GM19035 (cell line): ENCODE results near the gene IQSEC1.

Experiments
- ATAC-seq: cut with Tn5 transposase; IDR thresholded peaks from one replicate; pipeline ENCODE4 v1.9.1; 2021; ENCODE audit not compliant: unreplicated experiment

IQSEC1 gene

DNA sequence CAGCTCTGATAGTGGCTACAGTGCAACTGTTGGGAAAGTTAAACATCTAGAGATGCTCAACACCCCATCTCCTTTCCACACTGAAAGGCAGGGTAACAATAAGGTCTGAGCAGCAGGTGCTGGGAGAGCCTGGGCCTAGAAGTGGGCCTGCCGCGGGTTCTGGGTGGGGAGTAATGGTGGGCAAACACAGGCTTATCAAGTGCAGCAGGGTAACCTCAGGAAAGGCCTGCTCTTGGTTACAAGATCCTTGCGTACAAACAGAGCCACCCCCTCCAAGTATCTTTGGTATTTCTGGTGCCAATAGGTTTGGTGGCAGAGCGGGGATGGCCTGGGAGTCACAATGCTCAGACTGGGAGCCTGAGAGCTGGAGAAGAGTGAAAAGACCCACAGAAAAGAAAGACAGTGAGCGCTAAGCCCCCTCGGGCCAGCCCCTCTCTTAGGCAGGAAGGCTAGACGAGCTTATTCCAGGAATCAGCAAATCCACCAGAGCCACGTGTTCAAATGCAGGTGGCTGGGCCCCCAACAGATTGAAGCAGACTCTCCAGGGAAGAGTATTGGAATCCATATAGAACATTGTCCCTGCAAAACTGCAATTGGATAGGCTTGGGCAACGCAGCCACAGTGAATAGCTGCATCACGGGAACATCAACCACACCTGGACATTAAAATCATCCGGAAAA lies 2.7 kb downstream of the IQSEC1 start:
- ATAC-seq = no peak

DNA sequence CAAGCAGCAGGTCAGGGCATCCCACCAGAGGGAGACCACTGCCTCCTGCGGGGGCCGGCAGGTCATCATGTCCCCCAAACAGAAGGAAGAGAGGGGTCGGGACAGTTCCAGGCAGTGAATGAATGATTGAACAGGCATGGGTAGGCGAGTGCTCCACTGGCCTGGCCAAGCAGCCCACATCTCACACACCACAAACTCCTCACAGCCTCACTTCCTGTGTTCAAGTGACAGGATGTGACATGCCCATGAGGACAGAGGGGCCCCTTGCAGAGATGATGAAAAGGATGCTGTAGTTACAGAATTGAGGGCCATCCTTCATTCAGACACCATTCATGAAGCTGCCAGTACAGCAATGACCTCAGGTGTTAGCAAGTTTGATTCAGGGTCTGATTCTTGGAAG lies 3.7 kb downstream of the IQSEC1 start:
- ATAC-seq = peak; percentile 58

DNA sequence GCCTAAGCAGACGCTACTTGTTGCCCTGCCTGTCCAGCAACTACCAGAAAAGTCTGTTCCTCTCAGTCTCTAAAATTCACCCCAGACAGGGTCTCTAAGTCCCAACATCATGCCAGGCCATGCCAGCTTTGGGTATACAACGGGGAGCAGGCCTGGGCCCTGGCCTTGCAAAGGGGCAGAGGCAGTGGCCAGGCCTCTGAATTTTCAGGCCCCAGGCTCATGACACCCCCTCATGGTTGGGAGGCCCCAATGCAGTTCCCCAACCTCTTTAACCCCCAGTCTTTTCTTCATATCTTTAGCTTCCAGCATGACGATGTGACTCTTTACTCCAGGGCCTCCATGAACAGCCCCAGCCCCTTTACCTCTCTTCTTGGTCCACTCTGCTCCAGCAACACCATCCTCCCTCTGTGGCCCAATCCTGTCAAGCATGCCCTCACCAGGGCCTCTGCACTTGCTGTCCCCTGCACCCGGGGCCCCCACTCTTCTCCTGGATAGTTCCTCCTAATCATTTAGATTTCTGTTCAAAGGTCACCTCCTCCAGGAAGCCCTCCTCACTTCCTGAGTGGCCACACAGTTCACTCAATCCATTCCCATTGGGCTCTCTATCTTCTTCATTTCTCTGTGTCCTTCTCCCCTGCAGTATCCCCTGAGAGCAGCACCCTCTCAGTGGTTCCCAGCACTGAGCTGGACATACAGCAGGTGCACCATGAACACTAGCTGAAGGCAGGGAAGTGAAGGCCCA lies 4.8 kb downstream of the IQSEC1 start:
- no peak for ATAC-seq

DNA sequence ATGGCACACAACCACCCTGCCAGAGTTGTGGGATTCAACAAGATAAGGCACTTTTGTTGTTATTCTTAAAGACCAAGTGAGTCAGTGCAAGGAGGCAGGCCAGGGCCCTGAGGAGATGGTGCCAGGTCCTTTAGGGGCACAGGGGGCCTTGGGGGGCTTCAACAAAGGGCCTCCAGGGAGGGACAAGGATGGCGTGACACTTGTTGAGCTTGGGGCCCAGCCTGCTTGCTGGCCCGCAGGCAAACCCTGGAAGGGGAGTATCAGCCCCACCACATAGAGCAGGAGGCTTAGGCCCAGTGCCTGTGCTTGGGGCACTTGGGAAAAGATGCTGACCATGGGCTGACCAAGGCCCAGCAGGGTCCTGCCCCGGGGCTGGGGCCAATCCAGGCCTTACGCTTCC lies 5.5 kb downstream of the IQSEC1 start:
- no peak for ATAC-seq

DNA sequence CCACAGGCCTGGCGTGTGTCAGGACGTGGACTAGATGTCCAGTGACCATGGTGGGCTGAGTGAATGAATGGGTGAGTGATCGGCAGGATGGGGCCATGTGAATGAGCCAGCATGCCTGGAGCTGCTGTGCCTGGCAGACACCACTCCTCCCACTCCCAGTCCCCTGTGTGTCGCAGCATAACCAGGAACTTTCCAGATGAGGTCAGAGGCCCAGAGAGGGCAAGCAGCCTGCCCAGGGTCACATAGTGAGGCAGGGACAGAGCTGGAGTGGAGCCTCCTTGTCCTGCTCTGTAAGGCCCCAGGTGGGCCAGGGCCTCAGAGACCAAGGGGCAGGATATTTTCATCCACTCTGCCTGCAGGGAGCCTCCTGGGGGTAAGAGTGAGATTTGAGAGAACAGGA lies 6.4 kb downstream of the IQSEC1 start:
- ATAC-seq = no peak

DNA sequence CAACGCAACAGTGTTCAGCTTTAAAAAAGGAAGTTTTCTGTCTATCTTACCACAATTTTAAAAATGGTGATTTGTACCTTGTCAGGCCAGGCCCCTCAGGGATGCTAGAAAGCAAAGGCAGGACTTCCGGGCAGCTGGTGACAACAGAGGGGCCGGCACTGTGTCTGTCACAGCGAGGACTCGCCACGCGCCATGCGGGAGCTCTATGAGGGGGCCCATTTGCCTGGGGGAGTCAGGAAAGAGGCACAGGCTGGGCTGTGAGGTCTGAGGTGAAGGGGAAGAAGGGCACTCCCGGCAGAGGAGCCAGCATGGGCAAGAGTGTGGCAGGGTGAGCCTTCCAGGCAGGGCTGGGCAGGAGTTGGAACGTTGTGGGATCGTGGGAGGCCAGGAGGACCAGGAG lies 7.0 kb downstream of the IQSEC1 start:
- no peak for ATAC-seq

DNA sequence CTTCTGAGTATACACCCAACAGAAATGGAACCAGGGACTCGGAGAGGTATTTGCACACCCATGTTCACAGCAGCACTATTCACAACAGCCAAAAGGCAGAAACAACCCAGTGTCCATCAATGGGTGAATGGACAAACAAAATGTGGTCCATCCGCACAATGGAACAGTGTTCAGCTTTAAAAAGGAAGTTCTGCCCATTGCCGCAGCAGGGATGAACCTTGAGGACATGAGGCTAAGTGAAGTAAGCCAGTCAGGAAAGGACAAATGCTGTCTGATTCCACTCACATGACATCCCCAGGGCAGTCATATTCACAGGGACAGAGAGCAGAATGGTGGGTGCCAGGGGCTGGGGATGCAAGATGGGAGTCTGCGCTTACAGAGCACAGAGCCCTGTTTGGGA lies 7.5 kb downstream of the IQSEC1 start:
- no peak for ATAC-seq

DNA sequence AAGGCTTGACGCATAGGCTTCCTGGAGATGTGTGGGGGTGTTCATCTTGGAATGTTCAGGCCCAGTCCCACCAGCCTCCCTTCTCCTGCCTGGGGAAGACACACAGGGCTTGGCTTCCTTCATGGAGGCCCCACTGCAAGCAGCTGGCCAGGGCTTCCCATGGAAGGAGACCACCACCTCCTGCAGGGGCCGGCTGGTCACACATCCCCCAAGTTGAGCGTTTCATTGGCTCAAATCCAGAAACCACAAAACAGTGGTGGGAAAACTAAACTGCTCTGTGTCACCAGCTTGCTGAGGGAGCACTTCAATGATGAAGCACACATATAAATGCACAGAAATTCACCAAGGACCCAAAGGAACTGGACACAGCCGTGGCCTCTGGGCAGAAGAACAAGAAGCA lies 8.3 kb downstream of the IQSEC1 start:
- ATAC-seq = no peak

DNA sequence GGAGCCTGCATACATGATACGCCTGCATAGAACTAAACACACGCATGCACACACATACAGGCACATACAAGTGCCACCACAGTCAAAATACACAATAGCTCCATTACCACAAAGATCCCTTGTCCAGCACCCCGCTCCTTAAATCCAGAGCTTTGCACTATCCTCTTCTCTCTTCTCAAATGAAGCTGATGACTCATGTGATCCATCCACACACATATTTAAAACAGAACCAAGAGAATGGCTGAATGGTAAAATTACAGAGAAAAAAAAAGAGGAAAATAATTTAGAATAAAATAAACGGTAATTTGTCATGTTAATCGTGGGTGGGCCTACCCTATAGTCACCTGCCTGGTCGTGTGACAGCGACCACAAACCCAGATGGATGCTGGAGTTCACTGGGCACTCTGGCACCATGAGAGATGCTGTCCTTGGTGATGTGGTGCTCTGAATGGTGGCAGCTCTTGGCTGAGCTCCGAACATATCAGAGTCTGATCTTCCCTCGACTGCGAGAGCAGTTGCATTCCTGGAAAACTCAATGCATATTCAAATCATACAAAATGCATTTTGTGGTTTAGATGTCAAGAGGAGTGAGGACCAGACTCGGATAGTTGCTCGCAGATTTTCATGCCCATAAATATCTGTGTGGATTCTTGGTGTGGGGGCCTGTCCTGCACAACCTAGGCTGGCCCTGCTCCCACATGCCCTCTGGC lies 8.9 kb downstream of the IQSEC1 start:
- ATAC-seq = no peak

DNA sequence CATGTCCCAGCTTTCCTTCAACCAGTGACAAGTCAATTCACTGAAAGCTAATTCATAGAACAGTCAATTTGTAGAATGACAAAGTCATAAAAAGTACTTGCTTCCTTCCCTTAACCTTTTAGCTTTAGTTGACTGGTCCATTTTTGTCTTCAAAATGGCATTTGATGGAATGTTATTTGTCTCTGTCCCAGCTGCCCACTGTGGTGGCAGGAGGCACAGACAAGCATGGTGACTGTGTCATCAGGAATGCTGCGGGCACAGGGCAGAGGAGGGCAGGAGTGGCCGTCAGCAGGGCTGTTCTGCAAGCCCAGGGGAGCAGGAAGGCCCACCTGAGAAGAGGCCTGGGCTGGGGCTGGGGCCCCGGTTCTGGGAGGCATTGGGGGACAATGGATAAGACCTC lies 10.0 kb downstream of the IQSEC1 start:
- ATAC-seq = no peak

DNA sequence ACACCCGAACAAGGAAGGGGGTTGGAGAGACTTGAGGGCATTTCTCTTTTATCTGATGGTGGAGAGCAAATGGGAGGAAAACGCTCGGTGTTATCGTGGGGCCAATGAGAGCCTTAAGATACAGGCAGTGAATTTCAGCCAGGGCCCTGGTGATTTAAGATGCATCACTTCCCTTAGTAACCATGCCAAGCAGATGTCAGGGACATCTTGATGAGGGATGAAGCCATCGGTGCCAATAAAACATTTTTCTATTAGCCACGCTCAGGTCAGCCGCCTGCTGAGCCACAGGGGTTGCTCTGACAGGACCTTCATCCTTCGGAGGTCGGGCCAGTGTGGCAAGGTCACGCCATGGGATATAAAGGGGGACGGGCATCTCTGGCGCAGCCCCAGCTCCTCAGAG lies 10.6 kb downstream of the IQSEC1 start:
- ATAC-seq = no peak

DNA sequence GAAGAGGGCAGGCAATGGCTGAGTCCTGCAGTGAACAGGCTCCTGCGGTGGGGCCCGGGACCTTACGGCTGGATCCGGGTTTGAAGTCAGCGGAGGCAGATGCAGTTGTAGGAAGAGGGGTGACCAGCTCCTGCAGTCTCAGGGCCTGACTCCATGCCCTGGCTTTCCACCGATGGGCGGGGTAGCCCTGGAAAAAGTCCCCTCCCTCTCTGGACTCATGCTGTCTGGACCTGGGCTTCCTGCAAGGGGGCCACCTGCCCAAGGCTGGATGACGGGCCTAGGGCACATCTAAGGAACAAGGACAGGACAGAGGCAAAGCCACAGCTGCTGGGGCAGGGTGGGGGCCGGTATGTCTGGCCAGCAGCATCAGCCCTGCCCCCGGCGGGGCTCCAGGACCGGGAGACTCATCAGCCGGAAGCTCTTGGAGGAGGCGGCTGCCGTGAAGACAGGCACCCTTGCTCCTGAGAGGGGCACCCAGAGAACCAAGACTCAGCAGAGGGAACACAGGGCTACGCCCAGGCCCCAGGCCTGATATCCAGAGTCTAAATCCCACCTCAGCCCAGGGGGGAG lies 12.8 kb downstream of the IQSEC1 start:
- ATAC-seq = no peak

DNA sequence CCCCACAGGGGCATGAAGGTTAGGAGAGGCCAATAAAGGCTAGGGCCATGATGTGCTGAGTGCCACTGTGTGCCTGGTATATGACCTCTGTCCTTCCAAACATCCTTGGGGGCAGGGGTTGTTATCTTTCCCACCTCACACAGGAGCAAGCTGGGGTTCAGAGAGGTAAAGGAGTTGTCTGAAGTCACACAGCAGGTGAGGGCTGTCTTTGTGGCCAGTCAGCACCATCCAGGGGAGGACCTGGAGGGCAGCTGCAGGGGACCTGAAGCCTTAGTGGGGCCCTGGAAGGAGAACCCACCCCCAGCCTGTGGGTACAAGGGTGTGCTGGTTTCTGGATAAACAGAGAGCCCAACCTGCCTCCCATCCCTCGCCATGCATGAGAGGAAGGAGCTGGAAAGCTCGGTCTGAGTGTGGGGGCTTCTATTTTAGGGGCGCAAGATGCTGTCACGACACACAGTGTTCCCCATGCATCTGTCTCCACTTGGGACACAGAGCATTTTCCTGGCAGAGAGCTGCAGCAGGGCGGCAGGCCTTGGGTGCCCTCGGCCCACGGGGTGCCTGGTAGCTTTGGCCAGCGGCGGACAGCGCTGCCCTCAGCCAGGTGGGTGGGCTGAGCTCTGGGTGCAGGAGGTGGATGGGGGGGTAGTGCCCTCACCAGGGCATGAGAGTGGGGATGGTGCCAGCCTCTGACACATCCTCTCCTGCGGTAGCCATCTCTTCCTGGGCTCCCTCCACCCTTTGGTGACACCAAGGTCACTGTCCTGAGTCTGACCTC lies 14.7 kb downstream of the IQSEC1 start:
- ATAC-seq = no peak

DNA sequence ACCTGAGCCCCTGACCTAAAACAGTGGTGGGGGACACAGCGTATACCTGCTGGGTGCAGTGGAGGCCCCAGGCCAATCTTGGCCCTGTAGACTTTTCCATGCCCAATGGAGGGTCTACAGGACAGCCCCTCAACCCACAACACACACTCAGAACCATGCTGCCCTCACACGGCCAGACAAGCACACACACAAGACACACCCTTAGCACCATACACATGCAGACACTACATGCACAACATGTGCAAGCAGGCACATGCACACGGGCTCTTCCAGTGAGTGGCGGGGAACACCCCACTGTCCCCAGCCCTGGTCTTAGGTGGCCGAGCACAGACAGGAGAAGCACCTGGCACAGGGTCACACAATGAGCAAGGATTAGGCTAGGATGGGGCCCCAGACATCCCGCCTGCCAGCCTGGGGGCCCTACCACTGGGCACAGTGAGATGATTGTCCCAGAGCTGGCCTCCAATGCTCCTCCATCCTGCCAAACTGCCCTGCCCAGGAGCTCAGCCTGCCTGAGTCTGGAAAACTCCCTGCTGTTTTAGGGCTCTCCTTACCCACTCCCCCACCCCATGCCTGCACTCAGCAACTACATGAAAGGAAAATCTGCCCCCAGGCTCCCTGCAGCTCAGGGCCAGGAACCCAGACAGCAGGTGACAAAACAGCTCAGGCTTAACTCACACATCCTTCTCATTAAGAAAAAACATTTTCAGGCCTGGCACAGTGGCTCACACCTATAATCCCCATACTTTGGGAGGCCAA lies 15.8 kb downstream of the IQSEC1 start:
- no peak for ATAC-seq

DNA sequence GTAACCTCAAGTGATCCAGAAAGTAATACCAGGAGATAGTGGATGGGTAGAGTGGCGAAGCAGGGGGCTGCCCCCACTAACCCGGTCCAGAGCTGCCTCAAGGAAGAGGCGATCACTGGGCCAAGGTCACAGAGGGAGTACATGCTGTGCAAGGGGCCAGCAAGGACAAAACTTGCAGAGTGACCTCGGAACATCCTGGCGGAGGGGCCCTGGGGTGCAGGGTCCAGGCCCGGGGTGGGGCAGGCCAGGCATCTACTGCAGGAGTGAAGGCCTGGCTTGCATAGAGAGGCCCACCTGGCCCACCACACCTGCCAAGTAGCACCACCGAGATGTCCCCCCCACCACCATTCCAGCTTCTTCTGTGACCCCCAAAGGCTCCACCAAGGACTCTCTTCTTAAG lies 17.6 kb downstream of the IQSEC1 start:
- no peak for ATAC-seq

DNA sequence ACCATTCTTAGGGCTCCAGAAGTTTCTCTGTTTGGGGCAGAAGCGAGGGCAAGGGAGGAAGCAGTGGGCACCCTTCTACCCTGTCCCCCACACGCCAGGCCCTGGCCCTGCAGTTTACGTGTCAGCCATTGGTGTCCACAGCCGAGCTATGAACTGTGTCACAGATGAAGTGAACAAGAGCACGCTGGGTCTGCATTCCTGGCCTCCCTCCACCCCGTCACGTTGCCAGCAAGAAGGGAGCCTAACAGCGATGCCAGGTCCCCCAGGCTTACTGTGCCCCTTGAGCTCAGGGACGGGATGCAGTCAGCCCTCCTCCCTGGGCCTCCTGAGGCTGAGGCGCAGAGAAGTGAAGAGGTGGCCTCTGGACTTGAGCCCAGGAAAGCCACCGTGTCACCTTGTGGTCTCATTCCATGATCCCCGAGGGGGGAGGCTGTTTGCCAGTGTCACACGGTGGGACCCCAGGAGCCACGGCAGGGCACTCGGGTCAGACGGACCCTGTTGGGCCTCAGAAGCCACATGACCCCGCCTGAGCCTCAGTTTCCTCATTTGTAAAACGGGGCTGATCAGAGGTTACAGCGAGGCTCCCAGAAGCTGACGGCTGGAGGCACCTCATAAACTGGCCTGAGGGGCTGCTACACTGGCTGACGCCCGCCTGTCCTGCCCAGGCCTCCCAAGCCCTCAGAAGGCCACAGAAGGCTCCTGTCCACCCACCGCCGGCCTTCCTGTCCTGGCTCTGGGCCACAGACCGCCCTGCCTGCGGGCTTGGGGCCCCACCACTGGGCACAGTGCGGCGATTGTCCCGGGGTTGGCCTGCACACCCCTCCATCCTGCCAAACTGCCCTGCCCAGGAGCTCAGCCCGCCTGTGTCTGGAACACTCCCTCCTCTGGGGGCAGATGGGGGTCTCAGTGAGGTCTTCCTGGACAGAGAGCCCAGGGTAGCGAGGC lies 18.6 kb downstream of the IQSEC1 start:
- no peak for ATAC-seq

DNA sequence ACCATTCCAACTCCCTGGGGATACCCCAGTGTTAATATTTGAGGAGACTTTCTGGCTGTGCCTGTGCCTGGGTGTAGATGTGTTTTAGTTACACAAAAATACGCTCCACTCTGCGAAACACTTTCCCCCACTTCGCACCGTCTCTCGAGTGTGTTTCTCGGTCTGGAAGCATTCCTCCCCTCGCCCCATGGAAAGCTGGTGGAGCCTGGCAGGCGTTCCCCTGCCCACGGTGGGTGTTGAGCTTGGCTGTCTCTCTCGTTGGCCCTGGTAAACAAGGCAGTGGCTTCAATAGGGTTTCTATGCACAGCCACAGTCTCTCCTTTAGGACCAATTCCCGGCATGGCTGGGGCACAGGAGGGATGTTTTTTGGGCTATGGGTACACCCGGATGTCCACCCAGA lies 19.3 kb downstream of the IQSEC1 start:
- ATAC-seq = no peak

DNA sequence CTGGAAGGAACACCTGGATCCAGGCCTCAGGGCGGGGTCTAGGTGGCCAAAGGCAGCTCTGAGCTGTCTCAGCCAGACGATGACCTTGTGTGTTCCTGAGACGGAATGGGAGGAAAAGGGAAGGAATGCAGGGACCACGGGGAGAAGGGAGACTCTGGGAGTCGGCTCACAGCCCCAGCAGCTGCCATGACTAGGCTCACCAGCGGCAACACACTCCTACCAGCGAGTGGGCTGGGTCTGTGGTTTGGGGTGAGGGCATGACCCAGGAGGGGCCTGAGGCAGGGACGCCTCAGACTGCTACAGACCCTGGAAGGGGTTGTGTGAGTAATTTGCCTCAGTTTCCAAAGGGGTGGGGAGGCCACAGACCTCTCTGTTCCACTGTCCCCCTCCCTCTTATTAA lies 19.8 kb downstream of the IQSEC1 start:
- no peak for ATAC-seq

DNA sequence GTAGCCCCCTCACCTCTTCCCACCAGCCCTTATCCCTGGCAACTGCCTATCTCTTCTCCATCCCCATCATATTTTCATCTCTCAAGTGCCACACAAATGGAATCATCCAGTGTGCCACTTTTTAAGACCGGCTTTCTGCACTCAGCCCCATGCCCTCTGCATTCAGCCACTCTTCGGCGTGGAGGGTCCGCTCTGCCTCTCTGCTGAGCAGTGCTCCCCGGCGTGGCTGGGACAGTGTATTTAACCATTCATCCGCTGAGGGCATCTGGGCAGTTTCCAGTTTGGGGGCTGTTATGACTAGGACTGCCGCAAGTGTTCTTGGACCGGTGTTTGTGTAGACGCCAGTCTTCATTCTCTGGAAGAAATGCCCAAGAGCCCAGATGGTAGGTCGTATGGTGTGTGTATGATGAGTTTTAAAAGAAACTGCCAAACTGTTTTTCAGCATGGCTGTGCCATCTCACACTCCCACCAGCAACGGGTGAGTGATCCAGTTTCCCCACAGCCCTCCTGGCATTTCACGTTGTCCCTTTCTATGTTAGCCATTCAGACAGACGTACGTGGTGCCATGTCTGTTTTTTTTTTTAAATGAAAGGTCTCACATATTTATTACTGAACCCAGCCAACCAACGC lies 20.9 kb downstream of the IQSEC1 start:
- ATAC-seq = no peak
